Liver (tissue), 9 donors: ENCODE data around the gene FFAR1. TPM values are rescaled to one million over a fixed set of nuclear protein-coding genes. Genes with fewer than 3 reads are reported as not detected.

Experiments used
- DNase-seq: peaks from one replicate; pipeline ENCODE4 v3.0.0-alpha.2; 2017; ENCODE audit warnings: low spot score
- H3K27ac ChIP-seq, 2 donors: one replicate each; pipeline ENCODE4 v1.7.0; 2013; ENCODE audit warnings: inconsistent platforms in 2 of 2, low read length in 2 of 2, control low read depth in 1 of 2, low read depth in 1 of 2, mild to moderate bottlenecking in 1 of 2
- H3K27me3 ChIP-seq, 4 donors: one replicate each; pipeline versions ENCODE4 v1.6.1 to v1.7.0; 2013; ENCODE audit warnings: low read length in 3 of 4, inconsistent platforms in 1 of 4, mild to moderate bottlenecking in 1 of 4, moderate library complexity in 1 of 4; ENCODE audit not compliant: control insufficient read depth in 4 of 4, insufficient read depth in 4 of 4
- H3K36me3 ChIP-seq, 4 donors: one replicate each; pipeline versions ENCODE4 v1.6.1 to v1.7.0; 2013; ENCODE audit warnings: low read length in 3 of 4, mild to moderate bottlenecking in 3 of 4, low read depth in 1 of 4, moderate library complexity in 1 of 4; ENCODE audit not compliant: control insufficient read depth in 4 of 4, insufficient read depth in 3 of 4
- H3K4me1 ChIP-seq, 4 donors: one replicate each; pipeline versions ENCODE4 v1.6.1 to v1.7.0; 2013; ENCODE audit warnings: low read length in 3 of 4, mild to moderate bottlenecking in 3 of 4, moderate library complexity in 1 of 4; ENCODE audit not compliant: control insufficient read depth in 4 of 4, insufficient read depth in 4 of 4
- H3K4me3 ChIP-seq, 3 donors: one replicate each; pipeline versions ENCODE4 v1.6.1 to v1.7.0; 2013; ENCODE audit warnings: low read length in 3 of 3, control low read depth in 1 of 3, low read depth in 1 of 3, mild to moderate bottlenecking in 1 of 3
- H3K9ac ChIP-seq, 2 donors: one replicate each; pipeline ENCODE4 v1.7.0; 2013; ENCODE audit warnings: low read length in 2 of 2, mild to moderate bottlenecking in 2 of 2, moderate library complexity in 2 of 2, control low read depth in 1 of 2, low read depth in 1 of 2
- H3K9me3 ChIP-seq, 4 donors: one replicate each; pipeline versions ENCODE4 v1.6.1 to v1.7.0; 2013; ENCODE audit warnings: low read length in 3 of 4; ENCODE audit not compliant: control insufficient read depth in 4 of 4
- ATF3 ChIP-seq: IDR thresholded peaks from 2 replicates; pipeline ENCODE4 v1.6.1; 2016; ENCODE audit warnings: antibody characterized with exemption
- CTCF ChIP-seq: fragments of 150-350 bp; IDR thresholded peaks from 2 replicates; pipeline ENCODE4 v1.5.1; 2017; ENCODE audit warnings: improper control_type of control experiment, low read depth, low read length; ENCODE audit not compliant: missing input control
- EGR1 ChIP-seq, 2 donors: IDR thresholded peaks; 2 replicates each; pipeline ENCODE4 v1.6.1; 2016 to 2018; ENCODE audit warnings: antibody characterized with exemption in 2 of 2, low read depth in 2 of 2
- FOXA1 ChIP-seq: IDR thresholded peaks from 2 replicates; pipeline ENCODE4 v1.6.1; 2016; ENCODE audit warnings: antibody characterized with exemption
- FOXA2 ChIP-seq: IDR thresholded peaks from 2 replicates; pipeline ENCODE4 v1.6.1; 2016; ENCODE audit warnings: antibody characterized with exemption
- GABPA ChIP-seq, 2 donors: IDR thresholded peaks in 1 of 2; conservative IDR thresholded peaks in 1 of 2; 2 replicates each; pipeline ENCODE4 v1.6.1; 2016; ENCODE audit warnings: antibody characterized with exemption in 2 of 2, mild to moderate bottlenecking in 1 of 2, moderate library complexity in 1 of 2
- HNF4A ChIP-seq, 2 donors: conservative IDR thresholded peaks; 2 replicates each; pipeline ENCODE4 v1.6.1; 2016; ENCODE audit warnings: antibody characterized with exemption in 2 of 2, mild to moderate bottlenecking in 2 of 2
- HNF4G ChIP-seq: IDR thresholded peaks from 2 replicates; pipeline ENCODE4 v1.6.1; 2016; ENCODE audit warnings: antibody characterized with exemption
- JUND ChIP-seq, 2 donors: IDR thresholded peaks; 2 replicates each; pipeline ENCODE4 v1.6.1; 2016; ENCODE audit warnings: antibody characterized with exemption in 2 of 2
- MAX ChIP-seq: IDR thresholded peaks from 2 replicates; pipeline ENCODE4 v1.6.1; 2016; ENCODE audit warnings: antibody characterized with exemption
- NR2F2 ChIP-seq: IDR thresholded peaks from 2 replicates; pipeline ENCODE4 v1.6.1; 2016; ENCODE audit warnings: antibody characterized with exemption
- RAD21 ChIP-seq, 2 donors: IDR thresholded peaks; 2 replicates each; pipeline ENCODE4 v1.6.1; 2016; ENCODE audit warnings: antibody characterized with exemption in 2 of 2, mild to moderate bottlenecking in 2 of 2
- REST ChIP-seq: IDR thresholded peaks from 2 replicates; pipeline ENCODE4 v1.6.1; 2016; ENCODE audit warnings: antibody characterized with exemption, mild to moderate bottlenecking
- RXRA ChIP-seq, 2 donors: IDR thresholded peaks; 2 replicates each; pipeline ENCODE4 v1.6.1; 2017 to 2018; ENCODE audit warnings: antibody characterized with exemption in 2 of 2, mild to moderate bottlenecking in 1 of 2
- SP1 ChIP-seq: IDR thresholded peaks from 2 replicates; pipeline ENCODE4 v1.6.1; 2018; ENCODE audit warnings: antibody characterized with exemption, mild to moderate bottlenecking
- TAF1 ChIP-seq: conservative IDR thresholded peaks from 2 replicates; pipeline ENCODE4 v1.6.1; 2016; ENCODE audit warnings: antibody characterized with exemption, mild to moderate bottlenecking
- YY1 ChIP-seq: IDR thresholded peaks from 2 replicates; pipeline ENCODE4 v1.6.1; 2016; ENCODE audit warnings: antibody characterized with exemption, mild to moderate bottlenecking
- WGBS: extraction: QIAGEN DNeasy Blood & Tissue Kit; methylation state at CpG from one replicate; pipeline ENCODE4 v1.1.7; 2013; 5-methylcytosine and 5-hydroxymethylcytosine counted together
- polyA plus RNA-seq, 2 donors: library from polyadenylated mRNA; stranded (reverse) in 1 of 2; unstranded in 1 of 2; fragments of 200-250 nt in 1 of 2; fragments of >200 nt in 1 of 2; fragmentation: Nextera tagmentation in 1 of 2; extraction: Ambion mirVana in 1 of 2; gene quantifications; one replicate each; pipeline versions ENCODE4 v1.2.1 to v1.2.3, GENCODE V29; 2013 to 2015
- total RNA-seq, 2 donors: library from RNA; depleted of rRNA; stranded (reverse); fragments of >200 nt; gene quantifications; one replicate each; pipeline ENCODE4 v1.2.3, GENCODE V29; 2014
- donor health status: healthy.
- donor health status: healthy.
- donor health status: healthy.
- donor health status: healthy.
- donor health status: healthy.

FFAR1 gene
- total and polyA plus RNA-seq, 4 donors, result not detected

GRCh38 chr19:35314858-35315470, 32.7 kb upstream of the FFAR1 start:
- TF ChIP-seq JUND (IDR thresholded peaks at IDR 0.05), result no peak
- TF ChIP-seq SP1, result no peak
- no peak for TF ChIP-seq HNF4G
- no peak for TF ChIP-seq NR2F2
- no peak for TF ChIP-seq FOXA2
- TF ChIP-seq HNF4A (conservative IDR thresholded peaks at IDR 0.05), result no peak
- no peak for TF ChIP-seq ATF3
- no peak for TF ChIP-seq FOXA1
- no peak for TF ChIP-seq RAD21 (IDR thresholded peaks at IDR 0.05)
- H3K4me1 ChIP-seq, result peaks cover 0 to 2% (median under 1%) of the 10 kb centered on the region in 4 donors
- H3K9me3 ChIP-seq, result no peaks in the 10 kb centered on the region
- H3K36me3 ChIP-seq, result no peaks in the 10 kb centered on the region
- H3K4me3 ChIP-seq, result no peak overlapping the region
- DNase-seq, result no peak
- H3K27ac ChIP-seq, result no peak overlapping the region
- 91% methylated on average over 10 of the region's 10 CpGs for WGBS
- H3K27me3 ChIP-seq, result no peaks in the 10 kb centered on the region
- no peak overlapping the region for H3K9ac ChIP-seq

GRCh38 chr19:35315883-35316282, 31.8 kb upstream of the FFAR1 start:
- no peak overlapping the region for H3K9ac ChIP-seq
- no peaks in the 10 kb centered on the region for H3K9me3 ChIP-seq
- peaks cover 0 to 2% (median under 1%) of the 10 kb centered on the region in 4 donors for H3K4me1 ChIP-seq
- DNase-seq, result no peak
- H3K27ac ChIP-seq, result no peak overlapping the region
- no peaks in the 10 kb centered on the region for H3K36me3 ChIP-seq
- no peak overlapping the region for H3K4me3 ChIP-seq
- no peaks in the 10 kb centered on the region for H3K27me3 ChIP-seq
- 91% methylated on average over 9 of the region's 9 CpGs for WGBS
- TF ChIP-seq YY1, result no peak
- TF ChIP-seq ATF3, result no peak
- TF ChIP-seq FOXA1, result no peak
- TF ChIP-seq EGR1 (IDR thresholded peaks at IDR 0.05; ENCODE audit: low read depth in 2 of 2), result no peak
- TF ChIP-seq REST, result no peak
- no peak for TF ChIP-seq CTCF
- no peak for TF ChIP-seq MAX
- TF ChIP-seq JUND (IDR thresholded peaks at IDR 0.05), result no peak
- TF ChIP-seq RXRA (IDR thresholded peaks at IDR 0.05), result no peak
- no peak for TF ChIP-seq GABPA (IDR thresholded peaks at IDR 0.05 in 1 of 2, conservative IDR thresholded peaks at IDR 0.05 in 1 of 2)
- TF ChIP-seq HNF4G, result no peak
- no peak for TF ChIP-seq HNF4A (conservative IDR thresholded peaks at IDR 0.05)
- no peak for TF ChIP-seq TAF1
- no peak for TF ChIP-seq NR2F2
- TF ChIP-seq SP1, result no peak
- no peak for TF ChIP-seq RAD21 (IDR thresholded peaks at IDR 0.05)
